H1 (cell line): Measurements from ENCODE around the gene LRRC46. TPM values are rescaled to one million over a fixed set of nuclear protein-coding genes. Genes with fewer than 3 reads are reported as not detected.

Experiments used
- CTCF ChIA-PET: fragments of 300-600 bp; sonication (Branson Sonifier 250); formaldehyde crosslinking; loops from one replicate; lab custom pipeline; 2021; ENCODE audit not compliant: partially characterized antibody; lab: Charles Lee
- POLR2A ChIA-PET: fragments of 300-600 bp; sonication (Branson Sonifier 250); formaldehyde crosslinking; loops from one replicate; lab custom pipeline; 2021; ENCODE audit warnings: inconsistent platforms; ENCODE audit not compliant: partially characterized antibody; lab: Charles Lee
- DNase-seq, 2 experiments: peaks; one replicate each; pipeline versions ENCODE4 v3.0.0 to v3.0.0-alpha.2; 2010 to 2022; ENCODE audit warnings: low spot score in 2 of 2, low read depth in 1 of 2, mixed read lengths in 1 of 2
- FAIRE-seq: peaks from 2 replicates; lab custom pipeline; 2011; peaks lifted over from hg19 to GRCh38; lab: Jason Lieb, UNC
- H2AFZ ChIP-seq: 2 replicates; pipeline ENCODE4 v1.8.1; 2012; ENCODE audit warnings: low read length, inconsistent platforms
- H2AK5ac ChIP-seq: 2 replicates; pipeline ENCODE4 v1.6.1; 2013; ENCODE audit warnings: low read depth, low read length
- H2BK120ac ChIP-seq: replicated peaks from 2 replicates; pipeline ENCODE3; 2013; ENCODE audit warnings: low read depth, low read length, inconsistent platforms
- H2BK12ac ChIP-seq: 2 replicates; pipeline ENCODE4 v1.6.1; 2013; ENCODE audit warnings: low read depth, low read length
- H2BK15ac ChIP-seq: 2 replicates; pipeline ENCODE4 v1.6.1; 2013; ENCODE audit warnings: low read length
- H2BK20ac ChIP-seq: 2 replicates; pipeline ENCODE4 v1.6.1; 2013; ENCODE audit warnings: low read length
- H2BK5ac ChIP-seq: 2 replicates; pipeline ENCODE4 v1.6.1; 2013; ENCODE audit warnings: low read depth, low read length
- H3K14ac ChIP-seq: 2 replicates; pipeline ENCODE4 v1.6.1; 2013; ENCODE audit warnings: inconsistent platforms; ENCODE audit not compliant: insufficient read length
- H3K18ac ChIP-seq: 2 replicates; pipeline ENCODE4 v1.6.1; 2013; ENCODE audit warnings: low read length; ENCODE audit errors: extremely low read depth
- H3K23ac ChIP-seq: 2 replicates; pipeline ENCODE4 v1.6.1; 2013; ENCODE audit warnings: inconsistent platforms; ENCODE audit not compliant: insufficient read length
- H3K23me2 ChIP-seq: 2 replicates; pipeline ENCODE4 v1.6.1; 2013; ENCODE audit warnings: low read depth, low read length
- H3K27ac ChIP-seq: 2 replicates; pipeline ENCODE4 v1.6.1; 2011; ENCODE audit warnings: low read depth, low read length, inconsistent platforms
- H3K27me3 ChIP-seq, 4 experiments: replicated peaks in 1 of 4; 1 replicate in 1 of 4; 2 replicates in 3 of 4; pipeline versions ENCODE4 v1.6.1 to v1.8.1; 2011 to 2013; ENCODE audit warnings: low read length in 3 of 4, mild to moderate bottlenecking in 3 of 4, inconsistent platforms in 2 of 4, mixed read lengths in 2 of 4, moderate library complexity in 1 of 4; ENCODE audit not compliant: control insufficient read depth in 3 of 4, insufficient read depth in 3 of 4; ENCODE audit errors: extremely low read depth in 1 of 4
- H3K36me3 ChIP-seq, 4 experiments: 2 replicates each; pipeline versions ENCODE4 v1.6.1 to v1.8.1; 2011 to 2013; ENCODE audit warnings: mild to moderate bottlenecking in 4 of 4, low read length in 3 of 4, moderate library complexity in 2 of 4, control low read depth in 1 of 4, inconsistent platforms in 1 of 4; ENCODE audit not compliant: insufficient read depth in 4 of 4, control insufficient read depth in 2 of 4
- H3K4ac ChIP-seq: replicated peaks from 2 replicates; pipeline ENCODE3; 2013; ENCODE audit warnings: low read length, low read depth, mixed read lengths, inconsistent platforms; ENCODE audit not compliant: insufficient read length
- H3K4me1 ChIP-seq, 4 experiments: replicated peaks in 1 of 4; 1 replicate in 1 of 4; 2 replicates in 3 of 4; pipeline versions ENCODE4 v1.6.1 to v1.8.1; 2011 to 2013; ENCODE audit warnings: low read length in 3 of 4, inconsistent platforms in 2 of 4, mixed read lengths in 1 of 4; ENCODE audit not compliant: insufficient read depth in 4 of 4, control insufficient read depth in 3 of 4
- H3K4me2 ChIP-seq, 2 experiments: 2 replicates each; pipeline versions ENCODE4 v1.6.1 to v1.8.1; 2011 to 2013; ENCODE audit warnings: low read depth in 2 of 2, low read length in 2 of 2, control low read depth in 1 of 2, inconsistent platforms in 1 of 2, mild to moderate bottlenecking in 1 of 2; ENCODE audit not compliant: insufficient read depth in 1 of 2
- H3K4me3 ChIP-seq, 4 experiments: fragments of 200-600, 300-600 bp in 1 of 4; sonication (generic), shearing (Covaris generic), sonication (Bioruptor Twin) in 1 of 4; 2 replicates each; pipeline versions ENCODE4 v1.5.1 to v1.8.1; 2011 to 2016; ENCODE audit warnings: low read length in 4 of 4, low read depth in 3 of 4, control low read depth in 2 of 4, inconsistent platforms in 2 of 4, mild to moderate bottlenecking in 2 of 4, mixed read lengths in 1 of 4, moderate library complexity in 1 of 4; ENCODE audit not compliant: insufficient read depth in 2 of 4; ENCODE audit errors: extremely low read depth in 1 of 4
- H3K56ac ChIP-seq: replicated peaks from 2 replicates; pipeline ENCODE3; 2013; ENCODE audit warnings: low read depth, mild to moderate bottlenecking, mixed read lengths, low read length, inconsistent platforms; ENCODE audit not compliant: insufficient read length
- H3K79me1 ChIP-seq: 2 replicates; pipeline ENCODE4 v1.6.1; 2013; ENCODE audit warnings: low read depth, low read length, control low read depth
- H3K79me2 ChIP-seq, 2 experiments: 2 replicates each; pipeline versions ENCODE4 v1.6.1 to v1.8.1; 2012 to 2013; ENCODE audit warnings: low read length in 2 of 2, mild to moderate bottlenecking in 2 of 2, inconsistent platforms in 1 of 2; ENCODE audit not compliant: insufficient read depth in 2 of 2, control insufficient read depth in 1 of 2
- H3K9ac ChIP-seq, 4 experiments: replicated peaks in 1 of 4; 1 replicate in 1 of 4; 2 replicates in 3 of 4; pipeline versions ENCODE4 v1.6.1 to v1.8.1; 2011 to 2013; ENCODE audit warnings: low read depth in 3 of 4, low read length in 3 of 4, control low read depth in 2 of 4, mild to moderate bottlenecking in 2 of 4, moderate library complexity in 2 of 4, inconsistent platforms in 1 of 4; ENCODE audit errors: extremely low read depth in 1 of 4
- H3K9me3 ChIP-seq, 2 experiments: 2 replicates each; pipeline versions ENCODE4 v1.6.1 to v1.8.1; 2012 to 2013; ENCODE audit warnings: mild to moderate bottlenecking in 2 of 2, moderate library complexity in 2 of 2, control low read depth in 1 of 2, inconsistent platforms in 1 of 2, low read depth in 1 of 2, low read length in 1 of 2, mixed read lengths in 1 of 2; ENCODE audit not compliant: insufficient read depth in 2 of 2
- H4K20me1 ChIP-seq, 2 experiments: replicated peaks in 1 of 2; 2 replicates each; pipeline versions ENCODE3 to v1.8.1; 2011 to 2013; ENCODE audit warnings: inconsistent platforms in 2 of 2, low read length in 2 of 2, mild to moderate bottlenecking in 1 of 2; ENCODE audit not compliant: insufficient read depth in 2 of 2, control insufficient read depth in 1 of 2
- H4K5ac ChIP-seq: 2 replicates; pipeline ENCODE4 v1.6.1; 2013; ENCODE audit warnings: low read length, low read depth, mixed read lengths, inconsistent platforms; ENCODE audit not compliant: insufficient read length
- H4K8ac ChIP-seq: 2 replicates; pipeline ENCODE4 v1.8.0; 2013; ENCODE audit warnings: mild to moderate bottlenecking, moderate library complexity, low read length, inconsistent platforms; ENCODE audit not compliant: insufficient read depth; ENCODE audit errors: extremely low read depth
- H4K91ac ChIP-seq: replicated peaks from 2 replicates; pipeline ENCODE3; 2013; ENCODE audit warnings: low read length, mixed read lengths, inconsistent platforms; ENCODE audit not compliant: insufficient read length
- CHD2 ChIP-seq: IDR thresholded peaks from 2 replicates; pipeline ENCODE4 v1.6.1; 2012; ENCODE audit warnings: low read length, improper control_type of control experiment
- CREB1 ChIP-seq: IDR thresholded peaks from 2 replicates; pipeline ENCODE4 v1.6.1; 2012; ENCODE audit warnings: inconsistent platforms
- EP300 ChIP-seq, 2 experiments: IDR thresholded peaks; 1 replicate in 1 of 2; 2 replicates in 1 of 2; pipeline ENCODE4 v1.6.1; 2011 to 2012; ENCODE audit warnings: low read depth in 2 of 2, low read length in 2 of 2, mild to moderate bottlenecking in 2 of 2, borderline replicate concordance in 1 of 2, inconsistent platforms in 1 of 2, moderate library complexity in 1 of 2
- GABPA ChIP-seq: IDR thresholded peaks from 2 replicates; pipeline ENCODE4 v1.6.1; 2011; ENCODE audit warnings: mild to moderate bottlenecking, low read length, moderate library complexity, borderline replicate concordance; ENCODE audit not compliant: insufficient read depth
- HDAC2 ChIP-seq, 2 experiments: fragments of 300-600 bp in 1 of 2; sonication (generic) in 1 of 2; IDR thresholded peaks; 2 replicates each; pipeline ENCODE4 v1.6.1; 2011 to 2012; ENCODE audit warnings: low read depth in 2 of 2, low read length in 2 of 2, mild to moderate bottlenecking in 2 of 2, moderate library complexity in 2 of 2, borderline replicate concordance in 1 of 2, inconsistent platforms in 1 of 2
- HDAC6 ChIP-seq: IDR thresholded peaks from one replicate; pipeline ENCODE4 v1.7.1; 2012; ENCODE audit warnings: low read depth, mild to moderate bottlenecking, inconsistent platforms, low read length, moderate library complexity
- JUN ChIP-seq: IDR thresholded peaks from 2 replicates; pipeline ENCODE4 v1.6.1; 2011; ENCODE audit warnings: low read depth, mild to moderate bottlenecking, improper control_type of control experiment, low read length
- KDM5A ChIP-seq: fragments of 200-600 bp; IDR thresholded peaks from 2 replicates; pipeline ENCODE4 v1.7.1; 2012; ENCODE audit warnings: mild to moderate bottlenecking, low read length, inconsistent platforms, mixed read lengths
- RFX5 ChIP-seq: IDR thresholded peaks from 2 replicates; pipeline ENCODE4 v1.6.1; 2011; ENCODE audit warnings: low read depth, low read length, improper control_type of control experiment, borderline replicate concordance
- RNF2 ChIP-seq: fragments of 200-900, 300-1000 bp; sonication (generic); IDR thresholded peaks from 2 replicates; pipeline ENCODE4 v1.7.1; 2016; ENCODE audit warnings: borderline replicate concordance, low read depth, mild to moderate bottlenecking, antibody characterized with exemption, low read length; ENCODE audit not compliant: poor library complexity, severe bottlenecking; ENCODE audit errors: missing control alignments
- RXRA ChIP-seq: IDR thresholded peaks from 2 replicates; pipeline ENCODE4 v1.6.1; 2011; ENCODE audit warnings: low read depth, mild to moderate bottlenecking, low read length, moderate library complexity; ENCODE audit not compliant: insufficient read depth
- SP2 ChIP-seq: IDR thresholded peaks from 2 replicates; pipeline ENCODE4 v1.6.1; 2012; ENCODE audit warnings: mild to moderate bottlenecking, low read length, inconsistent platforms
- TAF7 ChIP-seq: optimal IDR thresholded peaks from 2 replicates; pipeline ENCODE3; 2011; ENCODE audit warnings: low read depth, mild to moderate bottlenecking, inconsistent platforms, low read length, moderate library complexity, borderline replicate concordance
- WGBS, 2 experiments: shearing (Covaris generic) in 1 of 2; methylation state at CpG; one replicate each; pipeline versions ENCODE4 v1.1.6 to v1.1.7; 2013 to 2015; ENCODE audit warnings: low lambda C conversion rate in 2 of 2, mixed read lengths in 2 of 2, inconsistent platforms in 1 of 2, low coverage in 1 of 2, missing lambda C conversion rate in 1 of 2; ENCODE audit not compliant: insufficient replicate concordance in 2 of 2, insufficient coverage in 1 of 2, insufficient read length in 1 of 2; ENCODE audit errors: extremely low coverage in 1 of 2, missing lambda C conversion rate in 1 of 2; 5-methylcytosine and 5-hydroxymethylcytosine counted together
- polyA plus RNA-seq, 7 experiments: library from polyadenylated mRNA; depleted of rRNA in 3 of 7; stranded (reverse) in 5 of 7; unstranded in 2 of 7; fragments of >200 nt in 5 of 7; fragments of 200-250 nt in 2 of 7; gene quantifications; 1 replicate in 5 of 7; 2 replicates in 1 of 7; 4 replicates in 1 of 7; pipeline versions ENCODE4 v1.2.1 to v1.2.3, GENCODE V29; 2011 to 2013; ENCODE audit warnings: missing spikeins in 2 of 7, mixed read lengths in 2 of 7
- total RNA-seq: library from RNA; stranded (reverse); fragmentation: NEBNext Ultra II Directional; extraction: Animal tissue kit (Norgen Biotek cat#: 25700); gene quantifications from 2 replicates; pipeline ENCODE4 v1.2.1, GENCODE V29; 2021

LRRC46 gene
- total and polyA plus RNA-seq, 2 of the 8 experiments (the other 6 are each of a cell fraction or from before 2014, with no cell fraction given), result 0.18 TPM; not detected in 1

DNA sequence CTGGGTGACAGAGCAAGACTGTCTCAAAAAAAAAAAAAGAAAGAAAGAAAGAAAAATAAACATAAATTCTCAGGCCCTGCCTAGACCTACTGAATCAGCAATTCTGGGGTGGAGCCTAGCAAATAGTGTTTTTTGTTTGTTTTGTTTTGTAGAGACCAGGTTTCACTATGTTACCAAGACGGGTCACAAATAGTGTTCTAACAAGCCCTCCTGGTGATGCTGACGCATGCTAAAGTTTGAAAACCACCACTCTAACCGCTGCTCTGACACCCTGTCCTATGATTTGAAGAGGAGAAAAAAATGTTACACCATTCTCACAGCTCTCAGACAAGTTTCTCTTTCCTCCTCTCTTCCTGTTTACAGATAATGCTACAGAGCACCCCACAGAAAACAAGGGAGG lies 1.6 kb upstream of the LRRC46 start:
- Histone ChIP-seq H3K18ac (no peak overlapping the region), H3K9ac (no peak overlapping the region; a peak in 1 of 7 replicates), H3K56ac (no peak overlapping the region), H3K4me1 (peaks cover 0 to 6% (median 2%) of the 10 kb centered on the region in 4 experiments; a peak in 4 of 7 replicates), H4K8ac (no peak overlapping the region), H3K14ac (no peak overlapping the region), H3K27ac (no peak overlapping the region), H3K23ac (no peak overlapping the region), H3K4me3 (peak overlapping the region in 1 of 4 experiments; percentile 86; a peak in 1 of 8 replicates), H2BK15ac (no peak overlapping the region), H4K20me1 (no peaks in the 10 kb centered on the region), H2BK5ac (no peak overlapping the region), H3K36me3 (peaks cover 7 to 29% (median 20%) of the 10 kb centered on the region in 4 experiments; a peak in 7 of 8 replicates), H2AK5ac (no peak overlapping the region), H2BK12ac (no peak overlapping the region), H3K23me2 (peaks cover 3% of the 10 kb centered on the region; the same call in 1 of the 2 replicates), H3K4me2 (peak overlapping the region in 1 of 2 experiments; percentile 93; a peak in 1 of 4 replicates), H3K79me2 (peaks cover 2 to 14% of the 10 kb centered on the region in 2 experiments), H4K5ac (no peak overlapping the region), H3K79me1 (no peaks in the 10 kb centered on the region), H2BK20ac (no peak overlapping the region), H3K9me3 (no peaks in the 10 kb centered on the region), H2AFZ (no peak overlapping the region), H4K91ac (no peak overlapping the region), H2BK120ac (no peak overlapping the region), H3K27me3 (no peaks in the 10 kb centered on the region), H3K4ac (no peak overlapping the region)
- DNase-seq (no peak), FAIRE-seq (no peak)
- 85% methylated on average over 3 of the region's 3 CpGs; no CpG with 5 or more reads in 1 of the 2 experiments for WGBS, 2 experiments
- ChIA-PET POLR2A (interaction anchor here (1.1 kb wide), 1 partner anchor 19 kb away, joined by 3 read pairs; no protein-coding TSS in a partner anchor), CTCF (interaction anchor here (1.3 to 3.0 kb wide), 4 partner anchors 17 to 114 kb away, joined by 3 to 21 read pairs (median 6); partner anchors contain the start of gene TBX21)
- TF ChIP-seq RXRA (no peak), RNF2 (no peak), EP300 (IDR thresholded peaks at IDR 0.05; ENCODE audit: borderline replicate concordance in 1 of 2, low read depth in 2 of 2, low read length in 2 of 2) (no peak), KDM5A (no peak), RFX5 (no peak), HDAC2 (IDR thresholded peaks at IDR 0.05; ENCODE audit: borderline replicate concordance in 1 of 2, low read depth in 2 of 2, low read length in 2 of 2) (no peak), TAF7 (no peak), SP2 (no peak), HDAC6 (no peak), JUN (no peak), CHD2 (no peak), CREB1 (no peak), GABPA (no peak)
